ENCODE data around the gene DAPL1.

DNA sequence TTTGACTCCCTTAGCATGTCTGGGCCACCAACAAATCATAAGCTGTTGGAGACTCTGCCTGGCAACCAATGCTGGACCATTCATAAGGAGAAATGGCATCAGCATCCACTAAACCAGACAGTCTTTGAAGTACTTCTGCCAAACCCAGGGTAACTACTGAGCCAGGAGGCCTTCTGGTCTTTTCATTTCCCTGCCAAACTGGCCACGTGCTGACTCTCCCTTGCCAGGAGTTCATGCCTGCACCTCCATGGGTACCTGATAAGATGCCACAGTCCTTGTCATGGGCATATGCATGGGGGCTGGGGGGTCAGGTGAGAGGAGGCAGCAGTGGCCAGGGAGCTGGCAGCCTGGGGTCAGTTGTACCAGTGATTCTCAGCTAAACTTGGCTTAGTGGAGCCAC is 34.2 kb upstream of the DAPL1 start:
- TF ChIP-seq CTCF (IDR thresholded peaks at IDR 0.05; ENCODE audit: low read depth, low read length) = no peak
- TF ChIP-seq EZH2phosphoT487 (IDR thresholded peaks at IDR 0.05; ENCODE audit: low read depth) = no peak

Data from OCI-LY3 (cell line).